H9 (cell line): ENCODE measurements around the gene SCGB2B2. TPM values are rescaled to one million over a fixed set of nuclear protein-coding genes. Genes with fewer than 3 reads are reported as not detected.

Experiments used
- DNase-seq: peaks from one replicate; pipeline ENCODE4 v3.0.0-alpha.2; 2017
- H2AFZ ChIP-seq: one replicate; pipeline ENCODE4 v1.6.1; 2013; ENCODE audit warnings: mild to moderate bottlenecking, low read length, control low read depth, moderate library complexity
- H2AK5ac ChIP-seq: 2 replicates; pipeline ENCODE4 v1.6.1; 2013; ENCODE audit warnings: low read length, control low read depth, mixed read lengths; ENCODE audit not compliant: insufficient read length
- H2BK120ac ChIP-seq: one replicate; pipeline ENCODE4 v1.6.1; 2013; ENCODE audit warnings: low read depth, mild to moderate bottlenecking, low read length, control low read depth, inconsistent platforms; ENCODE audit not compliant: poor library complexity, severe bottlenecking
- H2BK12ac ChIP-seq: 2 replicates; pipeline ENCODE4 v1.6.1; 2013; ENCODE audit warnings: low read length, control low read depth, mixed read lengths, low read depth; ENCODE audit not compliant: insufficient read length
- H2BK15ac ChIP-seq: 2 replicates; pipeline ENCODE4 v1.6.1; 2013; ENCODE audit warnings: low read depth, low read length, control low read depth
- H2BK20ac ChIP-seq: one replicate; pipeline ENCODE4 v1.6.1; 2013; ENCODE audit warnings: low read depth, mild to moderate bottlenecking, low read length, control low read depth, inconsistent platforms; ENCODE audit not compliant: poor library complexity, severe bottlenecking
- H2BK5ac ChIP-seq: 2 replicates; pipeline ENCODE4 v1.6.1; 2013; ENCODE audit warnings: low read length, control low read depth, mixed read lengths; ENCODE audit not compliant: insufficient read length
- H3K14ac ChIP-seq: 2 replicates; pipeline ENCODE4 v1.6.1; 2013; ENCODE audit warnings: low read length, control low read depth; ENCODE audit not compliant: insufficient read depth
- H3K18ac ChIP-seq: 2 replicates; pipeline ENCODE4 v1.6.1; 2013; ENCODE audit warnings: low read depth, mild to moderate bottlenecking, mixed read lengths, low read length, control low read depth; ENCODE audit not compliant: insufficient read length
- H3K23ac ChIP-seq: 2 replicates; pipeline ENCODE4 v1.6.1; 2013; ENCODE audit warnings: low read length, control low read depth, mixed read lengths, low read depth; ENCODE audit not compliant: insufficient read length
- H3K23me2 ChIP-seq: 2 replicates; pipeline ENCODE4 v1.6.1; 2013; ENCODE audit warnings: low read depth, mild to moderate bottlenecking, mixed read lengths, low read length, control low read depth; ENCODE audit not compliant: insufficient read length, poor library complexity, severe bottlenecking
- H3K27ac ChIP-seq: 2 replicates; pipeline ENCODE4 v1.5.1; 2013; ENCODE audit warnings: low read length, control low read depth, mixed read lengths, low read depth; ENCODE audit not compliant: insufficient read length
- H3K27me3 ChIP-seq: 2 replicates; pipeline ENCODE4 v1.6.1; 2013; ENCODE audit warnings: low read length, control low read depth, inconsistent platforms; ENCODE audit not compliant: insufficient read depth
- H3K4ac ChIP-seq: 2 replicates; pipeline ENCODE4 v1.6.1; 2013; ENCODE audit warnings: low read depth, mild to moderate bottlenecking, control low read depth, inconsistent platforms, low read length, moderate library complexity
- H3K4me1 ChIP-seq: 2 replicates; pipeline ENCODE4 v1.6.1; 2013; ENCODE audit warnings: low read length, control low read depth, inconsistent platforms; ENCODE audit not compliant: insufficient read depth
- H3K4me2 ChIP-seq: 2 replicates; pipeline ENCODE4 v1.6.1; 2013; ENCODE audit warnings: low read length, control low read depth, mixed read lengths; ENCODE audit not compliant: insufficient read length, insufficient read depth
- H3K56ac ChIP-seq: 2 replicates; pipeline ENCODE4 v1.6.1; 2013; ENCODE audit warnings: low read depth, mild to moderate bottlenecking, mixed read lengths, low read length, control low read depth; ENCODE audit not compliant: insufficient read length
- H3K79me1 ChIP-seq: 2 replicates; pipeline ENCODE4 v1.6.1; 2013; ENCODE audit warnings: low read depth, mild to moderate bottlenecking, moderate library complexity, low read length, control low read depth, inconsistent platforms; ENCODE audit not compliant: insufficient read depth, poor library complexity, severe bottlenecking
- H3K79me2 ChIP-seq: 2 replicates; pipeline ENCODE4 v1.6.1; 2013; ENCODE audit warnings: low read length, control low read depth, inconsistent platforms; ENCODE audit not compliant: insufficient read depth
- H3K9ac ChIP-seq: 2 replicates; pipeline ENCODE4 v1.6.1; 2013; ENCODE audit warnings: low read length, control low read depth, mixed read lengths; ENCODE audit not compliant: insufficient read length; ENCODE audit errors: extremely low read depth
- H3K9me3 ChIP-seq: one replicate; pipeline ENCODE4 v1.6.1; 2013; ENCODE audit warnings: low read depth, low read length, inconsistent platforms; ENCODE audit not compliant: control insufficient read depth
- H3T11ph ChIP-seq: one replicate; pipeline ENCODE4 v1.6.1; 2013; ENCODE audit warnings: mild to moderate bottlenecking, low read length, control low read depth, inconsistent platforms
- H4K20me1 ChIP-seq: one replicate; pipeline ENCODE4 v1.6.1; 2013; ENCODE audit not compliant: control insufficient read depth, insufficient read length, insufficient read depth
- H4K5ac ChIP-seq: 2 replicates; pipeline ENCODE4 v1.6.1; 2013; ENCODE audit warnings: low read depth, mild to moderate bottlenecking, mixed read lengths, low read length, control low read depth; ENCODE audit not compliant: insufficient read length
- H4K8ac ChIP-seq: replicated peaks from 2 replicates; pipeline ENCODE4 v1.6.1; 2013; ENCODE audit warnings: low read length, control low read depth, mixed read lengths, low read depth; ENCODE audit not compliant: insufficient read length
- H4K91ac ChIP-seq: 2 replicates; pipeline ENCODE4 v1.6.1; 2013; ENCODE audit warnings: low read depth, mild to moderate bottlenecking, moderate library complexity, mixed read lengths, low read length, control low read depth; ENCODE audit not compliant: insufficient read length
- H3K27ac Mint-ChIP-seq, 3 experiments: 2 replicates in 2 of 3; 3 replicates in 1 of 3; pipeline ENCODE4 v1.8.0; 2020 to 2021; ENCODE audit warnings: mixed read lengths in 3 of 3, mild to moderate bottlenecking in 1 of 3, moderate library complexity in 1 of 3
- H3K27me3 Mint-ChIP-seq: 2 replicates; pipeline ENCODE4 v1.8.0; 2021; ENCODE audit warnings: low read depth, mild to moderate bottlenecking, moderate library complexity, mixed read lengths
- H3K36me3 Mint-ChIP-seq, 3 experiments: 2 replicates in 2 of 3; 3 replicates in 1 of 3; pipeline ENCODE4 v1.8.0; 2020 to 2021; ENCODE audit warnings: low read depth in 3 of 3, mixed read lengths in 3 of 3; ENCODE audit not compliant: insufficient read depth in 1 of 3
- H3K4me1 Mint-ChIP-seq, 2 experiments: 2 replicates each; pipeline ENCODE4 v1.8.0; 2020; ENCODE audit warnings: mixed read lengths in 2 of 2
- H3K4me3 Mint-ChIP-seq, 2 experiments: 2 replicates in 1 of 2; 3 replicates in 1 of 2; pipeline ENCODE4 v1.8.0; 2020 to 2021; ENCODE audit warnings: mild to moderate bottlenecking in 2 of 2, mixed read lengths in 2 of 2, moderate library complexity in 1 of 2
- H3K9me3 Mint-ChIP-seq, 2 experiments: 2 replicates in 1 of 2; 3 replicates in 1 of 2; pipeline ENCODE4 v1.8.0; 2020; ENCODE audit warnings: mild to moderate bottlenecking in 2 of 2, mixed read lengths in 2 of 2, moderate library complexity in 1 of 2
- WGBS: extraction: QIAGEN DNeasy Blood & Tissue Kit; methylation state at CpG from one replicate; pipeline ENCODE4 v1.1.7; 2013; ENCODE audit warnings: missing lambda C conversion rate, low lambda C conversion rate, mixed read lengths; ENCODE audit not compliant: insufficient read length; ENCODE audit errors: extremely low coverage; 5-methylcytosine and 5-hydroxymethylcytosine counted together
- total RNA-seq: library from RNA; stranded (reverse); gene quantifications from 2 replicates; pipeline ENCODE4 v1.2.1, GENCODE V29; 2021
- TF ChIP-seq, protein P1 (sequence below): fragments of 200-600 bp; sonication (generic); conservative IDR thresholded peaks from 3 replicates; pipeline ENCODE4 v1.8.0; 2021; ENCODE audit warnings: antibody characterized with exemption, mild to moderate bottlenecking

SCGB2B2 gene
- total RNA-seq, 1 experiment from 2014 or later = not detected

DNA sequence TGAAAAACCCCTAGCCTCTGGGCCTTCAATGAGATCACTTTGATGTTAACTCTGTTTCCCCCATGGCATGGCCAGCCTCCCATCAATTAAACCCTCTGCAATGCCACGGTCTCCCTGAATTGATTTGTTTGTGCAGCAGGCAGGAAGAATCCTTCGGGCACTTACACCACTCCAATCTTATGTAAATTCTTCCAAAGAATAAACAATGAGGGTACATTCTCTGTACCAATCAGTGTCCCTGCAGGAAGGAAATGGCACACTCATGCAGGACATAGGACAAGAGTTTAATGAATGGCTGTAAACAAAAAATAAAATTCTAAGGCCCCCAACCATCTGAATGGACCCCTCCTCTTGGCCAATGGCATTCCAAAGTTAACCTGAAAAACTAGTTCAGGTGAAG is 22.2 kb downstream of the SCGB2B2 start:
- Histone ChIP-seq H3K4ac (no peak overlapping the region), H3K9me3 (no peaks in the 10 kb centered on the region), H4K8ac (no peak overlapping the region), H2BK20ac (no peak overlapping the region), H4K91ac (no peak overlapping the region), H2AFZ (no peak overlapping the region), H2BK12ac (no peak overlapping the region), H3K9ac (no peak overlapping the region), H3K23ac (no peak overlapping the region), H3K4me1 (no peaks in the 10 kb centered on the region), H3K79me2 (no peaks in the 10 kb centered on the region), H3K23me2 (no peaks in the 10 kb centered on the region), H3K27ac (no peak overlapping the region), H2BK15ac (no peak overlapping the region), H3K27me3 (no peaks in the 10 kb centered on the region), H3K4me2 (no peak overlapping the region), H3T11ph (no peak overlapping the region), H2BK120ac (no peak overlapping the region), H3K18ac (no peak overlapping the region), H4K5ac (no peak overlapping the region), H3K79me1 (no peaks in the 10 kb centered on the region), H3K56ac (no peak overlapping the region), H2AK5ac (no peak overlapping the region), H2BK5ac (no peak overlapping the region), H3K14ac (no peak overlapping the region), H4K20me1 (no peaks in the 10 kb centered on the region)
- peaks cover 30% of the 10 kb centered on the region for H3K27me3 Mint-ChIP-seq
- no peak overlapping the region for H3K4me3 Mint-ChIP-seq
- H3K4me1 Mint-ChIP-seq = peaks cover 0 to 4% of the 10 kb centered on the region in 2 experiments; a peak in 2 of 4 replicates
- peaks cover 2 to 3% (median 2%) of the 10 kb centered on the region in 3 experiments; a peak in 3 of 7 replicates for H3K36me3 Mint-ChIP-seq
- DNase-seq = no peak
- H3K27ac Mint-ChIP-seq = no peak overlapping the region
- WGBS = no CpG with 5 or more reads among the region's 2 CpGs
- H3K9me3 Mint-ChIP-seq = peaks cover 54 to 89% of the 10 kb centered on the region in 2 experiments
- TF ChIP-seq, protein P1, sequence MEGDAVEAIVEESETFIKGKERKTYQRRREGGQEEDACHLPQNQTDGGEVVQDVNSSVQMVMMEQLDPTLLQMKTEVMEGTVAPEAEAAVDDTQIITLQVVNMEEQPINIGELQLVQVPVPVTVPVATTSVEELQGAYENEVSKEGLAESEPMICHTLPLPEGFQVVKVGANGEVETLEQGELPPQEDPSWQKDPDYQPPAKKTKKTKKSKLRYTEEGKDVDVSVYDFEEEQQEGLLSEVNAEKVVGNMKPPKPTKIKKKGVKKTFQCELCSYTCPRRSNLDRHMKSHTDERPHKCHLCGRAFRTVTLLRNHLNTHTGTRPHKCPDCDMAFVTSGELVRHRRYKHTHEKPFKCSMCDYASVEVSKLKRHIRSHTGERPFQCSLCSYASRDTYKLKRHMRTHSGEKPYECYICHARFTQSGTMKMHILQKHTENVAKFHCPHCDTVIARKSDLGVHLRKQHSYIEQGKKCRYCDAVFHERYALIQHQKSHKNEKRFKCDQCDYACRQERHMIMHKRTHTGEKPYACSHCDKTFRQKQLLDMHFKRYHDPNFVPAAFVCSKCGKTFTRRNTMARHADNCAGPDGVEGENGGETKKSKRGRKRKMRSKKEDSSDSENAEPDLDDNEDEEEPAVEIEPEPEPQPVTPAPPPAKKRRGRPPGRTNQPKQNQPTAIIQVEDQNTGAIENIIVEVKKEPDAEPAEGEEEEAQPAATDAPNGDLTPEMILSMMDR = no peak
